GM12878 (cell line): Measurements from ENCODE around the gene CCN5. TPM values are rescaled to one million over a fixed set of nuclear protein-coding genes. Genes with fewer than 3 reads are reported as not detected.

Source experiments
- ATAC-seq: fragments of 200-7000 bp; cut with Tn5 transposase; 3 replicates; pipeline ENCODE4 v1.9.1; 2020; ENCODE audit warnings: mild to moderate bottlenecking, moderate library complexity
- BruUV-seq: library from RNA; stranded (reverse); fragments of 400-500 nt; replicated peaks from 2 replicates; lab custom pipeline; 2021; lab: Mats Ljungman, UMichigan
- CTCF ChIA-PET: fragments of 300-600 bp; sonication (Branson Sonifier 250); formaldehyde crosslinking; extraction: SDS; loops from one replicate; lab custom pipeline; 2021; ENCODE audit warnings: inconsistent platforms; lab: Yijun Ruan, JAX
- POLR2A ChIA-PET: fragments of 350-600 bp; formaldehyde crosslinking; extraction: SDS; loops from one replicate; lab custom pipeline; 2021; ENCODE audit warnings: inconsistent platforms; lab: Charles Lee
- RAD21 ChIA-PET: fragments of 300-600 bp; sonication (Branson Sonifier 250); formaldehyde crosslinking; loops from one replicate; lab custom pipeline; 2023; ENCODE audit warnings: antibody characterized with exemption; ENCODE audit not compliant: unreplicated experiment; lab: Charles Lee
- SMC1A ChIA-PET: fragments of 300-600 bp; sonication (Branson Sonifier 250); formaldehyde crosslinking; loops from one replicate; lab custom pipeline; 2023; ENCODE audit not compliant: unreplicated experiment, uncharacterized antibody; lab: Charles Lee
- DNase-seq: peaks from one replicate; pipeline ENCODE4 v3.0.0-alpha.2; 2011; ENCODE audit warnings: low read depth, low spot score
- FAIRE-seq: peaks from 3 replicates; lab custom pipeline; 2011; peaks lifted over from hg19 to GRCh38; lab: Jason Lieb, UNC
- H2AFZ ChIP-seq: 2 replicates; pipeline ENCODE4 v1.6.0; 2011; ENCODE audit warnings: low read depth, low read length, control low read depth; ENCODE audit not compliant: control insufficient read depth
- H3K27ac ChIP-seq: 2 replicates; pipeline ENCODE4 v1.5.1; 2011; ENCODE audit warnings: control low read depth; ENCODE audit not compliant: control insufficient read depth, insufficient read depth
- H3K27me3 ChIP-seq, 2 experiments: replicated peaks in 1 of 2; 2 replicates each; pipeline versions ENCODE4 v1.6.0 to v1.6.1; 2011; ENCODE audit warnings: low read length in 1 of 2; ENCODE audit not compliant: control insufficient read depth in 2 of 2, insufficient read depth in 2 of 2
- H3K36me3 ChIP-seq, 2 experiments: 2 replicates each; pipeline ENCODE4 v1.5.1; 2011; ENCODE audit warnings: low read length in 1 of 2; ENCODE audit not compliant: control insufficient read depth in 2 of 2, insufficient read depth in 2 of 2
- H3K4me1 ChIP-seq: 2 replicates; pipeline ENCODE4 v1.6.1; 2011; ENCODE audit warnings: mild to moderate bottlenecking, low read length, moderate library complexity, mixed read lengths; ENCODE audit not compliant: control insufficient read depth, insufficient read depth
- H3K4me2 ChIP-seq: 2 replicates; pipeline ENCODE4 v1.6.0; 2011; ENCODE audit warnings: control low read depth; ENCODE audit not compliant: control insufficient read depth, insufficient read depth
- H3K4me3 ChIP-seq: fragments of 200-600 bp; sonication (generic); 2 replicates; pipeline ENCODE4 v1.5.1; 2016
- H3K79me2 ChIP-seq: 2 replicates; pipeline ENCODE4 v1.6.0; 2011; ENCODE audit warnings: low read length; ENCODE audit not compliant: control insufficient read depth, insufficient read depth
- H3K9ac ChIP-seq: 2 replicates; pipeline ENCODE4 v1.8.0; 2011; ENCODE audit warnings: low read length, control low read depth, mixed read lengths; ENCODE audit not compliant: control insufficient read depth, insufficient read depth
- H3K9me3 ChIP-seq: replicated peaks from 3 replicates; pipeline ENCODE4 v1.5.1; 2011; ENCODE audit warnings: mild to moderate bottlenecking, low read length; ENCODE audit not compliant: control insufficient read depth, insufficient read depth
- H4K20me1 ChIP-seq: 2 replicates; pipeline ENCODE4 v1.6.0; 2011; ENCODE audit not compliant: control insufficient read depth, insufficient read depth
- CTCF ChIP-seq, 3 experiments: IDR thresholded peaks in 2 of 3; conservative IDR thresholded peaks in 1 of 3; 2 replicates each; pipeline ENCODE4 v1.5.1; 2011; ENCODE audit warnings: low read depth in 3 of 3, low read length in 3 of 3, mild to moderate bottlenecking in 3 of 3, control low read depth in 2 of 3, moderate library complexity in 2 of 3, inconsistent platforms in 1 of 3, mixed read lengths in 1 of 3; ENCODE audit not compliant: control insufficient read depth in 2 of 3, insufficient read depth in 1 of 3; ENCODE audit errors: extremely low read depth in 1 of 3
- EP300 ChIP-seq, 2 experiments: fragments of 150-350 bp in 1 of 2; IDR thresholded peaks; 2 replicates each; pipeline ENCODE4 v1.6.1; 2011 to 2012; ENCODE audit warnings: low read depth in 2 of 2, low read length in 2 of 2, borderline replicate concordance in 1 of 2, improper control_type of control experiment in 1 of 2, inconsistent platforms in 1 of 2; ENCODE audit not compliant: control insufficient read depth in 1 of 2
- GABPA ChIP-seq: IDR thresholded peaks from 2 replicates; pipeline ENCODE4 v1.6.1; 2014; ENCODE audit warnings: antibody characterized with exemption, low read depth, mild to moderate bottlenecking, inconsistent platforms
- RAD21 ChIP-seq: IDR thresholded peaks from 2 replicates; pipeline ENCODE4 v1.6.1; 2011; ENCODE audit warnings: mild to moderate bottlenecking, low read depth, low read length, moderate library complexity; ENCODE audit not compliant: insufficient read depth
- RUNX3 ChIP-seq: IDR thresholded peaks from 2 replicates; pipeline ENCODE4 v1.6.1; 2012; ENCODE audit warnings: low read length, inconsistent platforms
- SMC3 ChIP-seq: IDR thresholded peaks from 2 replicates; pipeline ENCODE4 v1.6.1; 2011; ENCODE audit warnings: low read length, improper control_type of control experiment, borderline replicate concordance
- WGBS: methylation state at CpG from one replicate; pipeline ENCODE4 v1.1.6; 2016; ENCODE audit warnings: low lambda C conversion rate; ENCODE audit not compliant: insufficient replicate concordance, insufficient coverage; ENCODE audit errors: missing lambda C conversion rate; 5-methylcytosine and 5-hydroxymethylcytosine counted together
- in situ Hi-C: fragments of 300-500 bp; cut with MboI; formaldehyde crosslinking; loops from 9 replicates; pipeline ENCODE4 v1.14.3; 2018; ENCODE audit warnings: mixed read lengths
- intact Hi-C: fragments of 100-400 bp; cut with micrococcal nuclease; formaldehyde crosslinking; loops from one replicate; pipeline ENCODE4 v1.14.2; 2022; ENCODE audit not compliant: unreplicated experiment
- polyA plus RNA-seq, 11 experiments: library from polyadenylated mRNA; depleted of rRNA in 4 of 11; unstranded in 6 of 11; stranded (reverse) in 5 of 11; fragments of >200 nt; fragmentation: Nextera tagmentation in 4 of 11; fragmentation: Illumina TruSeq in 1 of 11; extraction: Ambion mirVana in 4 of 11; extraction: Trizol in 1 of 11; gene quantifications; 1 replicate in 1 of 11; 2 replicates in 10 of 11; pipeline versions ENCODE4 v1.2.1 to v1.2.3, GENCODE V29; 2011 to 2016; ENCODE audit warnings: inconsistent platforms in 2 of 11, missing spikeins in 2 of 11, low read depth in 1 of 11
- total RNA-seq, 4 experiments: library from RNA; depleted of rRNA in 3 of 4; stranded (reverse); fragments of >200 nt in 3 of 4; fragmentation: Illumina TruSeq in 1 of 4; extraction: Trizol in 1 of 4; gene quantifications; 2 replicates each; pipeline versions ENCODE4 v1.2.1 to v1.2.3, GENCODE V29; 2013 to 2021

The CCN5 gene
- total and polyA plus RNA-seq, 10 of the 15 experiments (the other 5 are each of a cell fraction or from before 2014, with no cell fraction given) = 0.14 to 0.15 TPM; not detected in 8

GRCh38 chr20:44747166-44748004 lies 32.2 kb downstream of the CCN5 start:
- peak; percentile 70 for FAIRE-seq
- Histone ChIP-seq H3K4me3 (no peak overlapping the region), H3K4me2 (no peak overlapping the region), H2AFZ (no peak overlapping the region), H3K27ac (no peak overlapping the region), H3K4me1 (no peaks in the 10 kb centered on the region), H3K9ac (no peak overlapping the region), H3K36me3 (no peaks in the 10 kb centered on the region), H3K79me2 (no peaks in the 10 kb centered on the region), H3K9me3 (no peaks in the 10 kb centered on the region), H3K27me3 (peaks cover 13 to 16% of the 10 kb centered on the region in 2 experiments), H4K20me1 (no peaks in the 10 kb centered on the region; the same call in 1 of the 2 replicates)
- no peak for DNase-seq
- intact Hi-C loops = loop anchor here (1.0 kb wide), 1 partner anchor 120 kb away; no protein-coding TSS in a partner anchor
- WGBS = 0% methylated on average over 5 of the region's 5 CpGs
- SMC1A ChIA-PET = interaction anchor here (0.9 to 2.1 kb wide), 5 partner anchors 9 to 123 kb away, joined by 3 to 13 read pairs (median 5); no protein-coding TSS in a partner anchor
- RAD21 ChIA-PET = interaction anchor here (0.7 to 1.5 kb wide), 3 partner anchors 61 to 119 kb away, joined by 3 to 6 read pairs (median 4); no protein-coding TSS in a partner anchor
- peak; percentile 66; the same call in 1 of the 2 replicates for TF ChIP-seq SMC3
- TF ChIP-seq RAD21 = peak; percentile 49
- TF ChIP-seq GABPA = no peak
- TF ChIP-seq EP300 (IDR thresholded peaks at IDR 0.05; ENCODE audit: borderline replicate concordance in 1 of 2, control insufficient read depth in 1 of 2, low read depth in 2 of 2, low read length in 2 of 2) = no peak
- TF ChIP-seq RUNX3 = peak; percentile 52
- peak; percentile 66 to 78 (median 73) for TF ChIP-seq CTCF (IDR thresholded peaks at IDR 0.05 in 2 of 3, conservative IDR thresholded peaks at IDR 0.05 in 1 of 3; ENCODE audit: control insufficient read depth in 2 of 3, extremely low read depth in 1 of 3, insufficient read depth in 1 of 3, low read depth in 3 of 3, low read length in 3 of 3)
- POLR2A ChIA-PET = interaction anchor here (0.6 to 0.7 kb wide), 2 partner anchors 38 to 65 kb away, joined by 3 to 4 read pairs; no protein-coding TSS in a partner anchor
- CTCF ChIA-PET = interaction anchor here (0.6 to 2.2 kb wide), 29 partner anchors 9 to 452 kb away, joined by 3 to 27 read pairs (median 4); partner anchors contain the start of genes PABPC1L and YWHAB
- no TSS peak for BruUV-seq
- in situ Hi-C loops = loop anchor here (10.0 kb wide), 1 partner anchor 117 kb away; no protein-coding TSS in a partner anchor
- peak; percentile 81 for ATAC-seq
